ENCODE data around the gene ZNF708.

GRCh38 chr19:21362291-21362690 is 33.1 kb upstream of the ZNF708 start:
- TF ChIP-seq ZNF274 (CRISPR knock-in tag; IDR thresholded peaks at IDR 0.05) (no peak), MEIS1 (CRISPR knock-in tag; IDR thresholded peaks at IDR 0.05; ENCODE audit: borderline replicate concordance) (no peak)
